ENCODE data around the gene VAC14. TPM values are rescaled to one million over a fixed set of nuclear protein-coding genes. Genes with fewer than 3 reads are reported as not detected.

VAC14 gene
- total and polyA plus RNA-seq, 5 donors from 2014 or later, result 27.0 to 38.8 (median 30.1) TPM

GRCh38 chr16:70805380-70805779 is 4.4 kb upstream of the VAC14 start:
- no peak for DNase-seq
- no peaks in the 10 kb centered on the region for H3K36me3 ChIP-seq (ENCODE audit: control insufficient read depth, insufficient read depth, low read length)
- no peak overlapping the region for H3K27ac ChIP-seq (ENCODE audit: insufficient read depth, low read length, poor library complexity, severe bottlenecking)
- no peak overlapping the region for H3K27ac Mint-ChIP-seq
- H3K27me3 Mint-ChIP-seq, result peaks cover 29% of the 10 kb centered on the region
- H3K36me3 Mint-ChIP-seq, result no peaks in the 10 kb centered on the region
- no peak overlapping the region for H3K4me3 Mint-ChIP-seq
- H3K9me3 ChIP-seq (ENCODE audit: control insufficient read depth in 2 of 2, low read length in 2 of 2), result no peaks in the 10 kb centered on the region
- no peak for ATAC-seq (ENCODE audit: low read depth in 2 of 2)
- peaks cover 1 to 13% (median 10%) of the 10 kb centered on the region in 4 donors for H3K4me1 Mint-ChIP-seq
- peaks cover 3% of the 10 kb centered on the region for H3K4me1 ChIP-seq (ENCODE audit: control insufficient read depth, insufficient read depth, low read length, poor library complexity, severe bottlenecking)
- H3K4me3 ChIP-seq (ENCODE audit: low read depth, low read length), result no peak overlapping the region
- H3K9me3 Mint-ChIP-seq, result peaks cover 0 to 5% (median 0%) of the 10 kb centered on the region in 7 donors
- peaks cover 15% of the 10 kb centered on the region for H3K27me3 ChIP-seq (ENCODE audit: control insufficient read depth, insufficient read depth, low read length)

DNA sequence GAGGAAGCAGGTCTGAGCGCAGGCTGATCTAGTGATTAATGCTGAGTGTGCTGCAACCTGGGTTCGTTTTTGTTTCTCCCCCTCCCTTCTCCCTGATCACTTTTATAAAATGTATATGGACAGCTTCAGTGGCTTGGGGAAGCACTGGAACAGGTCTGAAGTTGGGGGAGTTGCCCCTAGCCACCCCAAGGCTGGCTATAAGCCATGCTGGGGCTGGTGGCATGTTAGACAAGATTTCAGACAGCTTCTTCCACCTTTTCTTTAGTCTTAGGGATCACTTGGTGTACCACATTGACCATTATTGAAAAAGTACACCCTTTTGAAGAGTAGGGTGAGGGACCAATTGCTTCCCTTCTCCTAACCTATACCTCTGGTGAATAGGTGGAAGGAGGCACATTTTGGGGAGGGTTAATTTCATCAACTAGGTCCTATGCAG is 3.8 kb upstream of the VAC14 start:
- Mint-ChIP-seq H3K27me3 (peaks cover 29% of the 10 kb centered on the region), H3K4me1 (peaks cover 6 to 18% (median 13%) of the 10 kb centered on the region in 4 donors), H3K4me3 (no peak overlapping the region), H3K36me3 (no peaks in the 10 kb centered on the region), H3K9me3 (peaks cover 0 to 5% (median 0%) of the 10 kb centered on the region in 7 donors), H3K27ac (no peak overlapping the region)
- no peak for DNase-seq
- ATAC-seq (ENCODE audit: low read depth in 2 of 2), result no peak
- Histone ChIP-seq H3K36me3 (ENCODE audit: control insufficient read depth, insufficient read depth, low read length) (no peaks in the 10 kb centered on the region), H3K4me3 (ENCODE audit: low read depth, low read length) (no peak overlapping the region), H3K4me1 (ENCODE audit: control insufficient read depth, insufficient read depth, low read length, poor library complexity, severe bottlenecking) (peaks cover 9% of the 10 kb centered on the region), H3K9me3 (ENCODE audit: control insufficient read depth in 2 of 2, low read length in 2 of 2) (no peaks in the 10 kb centered on the region), H3K27ac (ENCODE audit: insufficient read depth, low read length, poor library complexity, severe bottlenecking) (no peak overlapping the region), H3K27me3 (ENCODE audit: control insufficient read depth, insufficient read depth, low read length) (peaks cover 12% of the 10 kb centered on the region)

DNA sequence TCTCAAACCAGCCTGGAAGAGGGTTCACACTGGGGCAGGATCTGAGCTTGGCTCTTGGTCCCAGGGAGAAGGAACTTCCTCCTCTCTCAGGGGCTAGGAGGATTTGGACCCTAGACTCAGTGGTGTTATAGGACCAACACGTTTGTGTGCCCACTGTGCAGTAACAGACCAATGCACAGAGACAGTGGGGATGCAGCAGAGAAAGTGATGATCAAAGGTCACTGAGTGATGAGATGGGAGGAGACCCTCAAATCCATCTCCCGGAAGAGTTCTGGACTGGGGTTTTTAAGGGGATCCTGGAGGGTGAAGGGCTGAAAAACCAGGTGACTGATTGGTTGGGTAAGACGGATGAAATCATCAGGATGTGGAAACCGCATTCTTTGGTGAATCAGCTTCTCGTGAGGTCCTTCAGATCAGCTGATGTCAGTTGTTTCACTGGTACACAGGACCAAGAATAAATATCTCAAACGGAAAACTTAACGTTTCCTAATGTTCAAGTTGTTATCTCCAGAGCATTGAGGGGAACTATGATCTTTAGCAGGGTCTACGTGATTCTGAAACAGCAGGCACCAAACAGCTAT is 3.3 kb upstream of the VAC14 start:
- H3K27me3 ChIP-seq (ENCODE audit: control insufficient read depth, insufficient read depth, low read length), result peaks cover 7% of the 10 kb centered on the region
- H3K27ac Mint-ChIP-seq, result no peak overlapping the region

DNA sequence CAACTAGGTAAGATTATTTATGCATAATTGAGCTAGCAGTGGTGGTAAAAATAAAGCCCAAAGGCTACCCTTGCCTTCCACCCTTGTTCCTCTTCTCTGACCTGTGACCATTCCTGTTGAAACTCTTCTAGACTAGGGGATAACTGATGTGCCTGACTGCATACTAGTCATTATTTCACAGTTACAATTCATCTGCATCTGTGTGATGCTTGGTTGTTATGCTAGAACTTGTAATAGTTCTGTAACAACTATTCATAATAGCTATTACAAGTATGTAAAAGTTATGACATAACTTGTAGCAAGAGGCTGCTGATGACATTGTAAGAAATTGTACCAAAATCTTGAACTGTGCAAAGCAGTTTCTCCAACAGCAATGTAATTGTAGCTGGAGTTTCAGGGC is 2.4 kb upstream of the VAC14 start:
- H3K4me3 ChIP-seq (ENCODE audit: low read depth, low read length), result no peak overlapping the region
- H3K4me1 Mint-ChIP-seq, result peaks cover 12 to 28% (median 20%) of the 10 kb centered on the region in 4 donors
- H3K36me3 ChIP-seq (ENCODE audit: control insufficient read depth, insufficient read depth, low read length), result peaks cover 9% of the 10 kb centered on the region
- peaks cover 0 to 5% (median 0%) of the 10 kb centered on the region in 7 donors for H3K9me3 Mint-ChIP-seq
- no peaks in the 10 kb centered on the region for H3K36me3 Mint-ChIP-seq
- H3K9me3 ChIP-seq (ENCODE audit: control insufficient read depth in 2 of 2, low read length in 2 of 2), result no peaks in the 10 kb centered on the region
- peaks cover 7% of the 10 kb centered on the region for H3K27me3 ChIP-seq (ENCODE audit: control insufficient read depth, insufficient read depth, low read length)
- no peak overlapping the region for H3K27ac Mint-ChIP-seq
- peaks cover 26% of the 10 kb centered on the region for H3K27me3 Mint-ChIP-seq
- DNase-seq, result no peak
- ATAC-seq (ENCODE audit: low read depth in 2 of 2), result no peak
- no peak overlapping the region for H3K27ac ChIP-seq (ENCODE audit: insufficient read depth, low read length, poor library complexity, severe bottlenecking)
- H3K4me1 ChIP-seq (ENCODE audit: control insufficient read depth, insufficient read depth, low read length, poor library complexity, severe bottlenecking), result peaks cover 17% of the 10 kb centered on the region
- H3K4me3 Mint-ChIP-seq, result peak overlapping the region in 1 of 4 donors; percentile 56

More for the DNA sequence above, 3.3 kb upstream of the VAC14 start:
- peaks cover 0 to 5% (median 0%) of the 10 kb centered on the region in 7 donors for H3K9me3 Mint-ChIP-seq
- H3K36me3 ChIP-seq (ENCODE audit: control insufficient read depth, insufficient read depth, low read length), result no peaks in the 10 kb centered on the region
- H3K27me3 Mint-ChIP-seq, result peaks cover 29% of the 10 kb centered on the region
- peaks cover 10 to 22% (median 16%) of the 10 kb centered on the region in 4 donors for H3K4me1 Mint-ChIP-seq
- peak in 1 of 3 donors; percentile 14 for DNase-seq
- H3K4me1 ChIP-seq (ENCODE audit: control insufficient read depth, insufficient read depth, low read length, poor library complexity, severe bottlenecking), result peaks cover 14% of the 10 kb centered on the region
- H3K4me3 ChIP-seq (ENCODE audit: low read depth, low read length), result no peak overlapping the region
- no peaks in the 10 kb centered on the region for H3K9me3 ChIP-seq (ENCODE audit: control insufficient read depth in 2 of 2, low read length in 2 of 2)
- H3K36me3 Mint-ChIP-seq, result no peaks in the 10 kb centered on the region
- H3K27ac ChIP-seq (ENCODE audit: insufficient read depth, low read length, poor library complexity, severe bottlenecking), result no peak overlapping the region
- H3K4me3 Mint-ChIP-seq, result no peak overlapping the region
- ATAC-seq (ENCODE audit: low read depth in 2 of 2), result no peak

- Histone ChIP-seq H3K4me3 (ENCODE audit: low read depth, low read length) (peak overlapping the region; percentile 68), H3K27ac (ENCODE audit: insufficient read depth, low read length, poor library complexity, severe bottlenecking) (no peak overlapping the region), H3K4me1 (ENCODE audit: control insufficient read depth, insufficient read depth, low read length, poor library complexity, severe bottlenecking) (peaks cover 22% of the 10 kb centered on the region), H3K9me3 (ENCODE audit: control insufficient read depth in 2 of 2, low read length in 2 of 2) (no peaks in the 10 kb centered on the region), H3K36me3 (ENCODE audit: control insufficient read depth, insufficient read depth, low read length) (peaks cover 17% of the 10 kb centered on the region), H3K27me3 (ENCODE audit: control insufficient read depth, insufficient read depth, low read length) (peaks cover 5% of the 10 kb centered on the region)
- H3K4me1 Mint-ChIP-seq, result peaks cover 12 to 39% (median 30%) of the 10 kb centered on the region in 4 donors
- DNase-seq (no peak), ATAC-seq (ENCODE audit: low read depth in 2 of 2) (no peak)
- H3K4me3 Mint-ChIP-seq, result peak overlapping the region; percentile 94 to 97 (median 96)
- peaks cover 0 to 5% (median 0%) of the 10 kb centered on the region in 7 donors for H3K9me3 Mint-ChIP-seq
- H3K27ac Mint-ChIP-seq, result peak overlapping the region in 2 of 3 donors; percentile 90 to 96
- peaks cover 5% of the 10 kb centered on the region for H3K36me3 Mint-ChIP-seq
- peaks cover 18% of the 10 kb centered on the region for H3K27me3 Mint-ChIP-seq
Measured at GRCh38 chr16:70801611-70802010, 653 bp upstream of the VAC14 start.

- Histone ChIP-seq H3K27ac (ENCODE audit: insufficient read depth, low read length, poor library complexity, severe bottlenecking) (peak overlapping the region; percentile 82), H3K27me3 (ENCODE audit: control insufficient read depth, insufficient read depth, low read length) (peaks cover 3% of the 10 kb centered on the region), H3K9me3 (ENCODE audit: control insufficient read depth in 2 of 2, low read length in 2 of 2) (no peaks in the 10 kb centered on the region), H3K4me3 (ENCODE audit: low read depth, low read length) (peak overlapping the region; percentile 92), H3K4me1 (ENCODE audit: control insufficient read depth, insufficient read depth, low read length, poor library complexity, severe bottlenecking) (peaks cover 22% of the 10 kb centered on the region), H3K36me3 (ENCODE audit: control insufficient read depth, insufficient read depth, low read length) (peaks cover 17% of the 10 kb centered on the region)
- DNase-seq, result peak in 1 of 3 donors; percentile 24
- ATAC-seq (ENCODE audit: low read depth in 2 of 2), result no peak
- H3K36me3 Mint-ChIP-seq, result peaks cover 5% of the 10 kb centered on the region
- H3K27me3 Mint-ChIP-seq, result peaks cover 12% of the 10 kb centered on the region
- peak overlapping the region; percentile 90 to 96 (median 92) for H3K27ac Mint-ChIP-seq
- H3K4me1 Mint-ChIP-seq, result peaks cover 12 to 42% (median 31%) of the 10 kb centered on the region in 4 donors
- peak overlapping the region; percentile 94 to 97 (median 96) for H3K4me3 Mint-ChIP-seq
- peaks cover 0 to 5% (median 0%) of the 10 kb centered on the region in 7 donors for H3K9me3 Mint-ChIP-seq
Measured at GRCh38 chr16:70800311-70800710, 647 bp downstream of the VAC14 start.

GRCh38 chr16:70796301-70796700 is 4.7 kb downstream of the VAC14 start:
- H3K27ac Mint-ChIP-seq, result no peak overlapping the region
- Histone ChIP-seq H3K27me3 (ENCODE audit: control insufficient read depth, insufficient read depth, low read length) (no peaks in the 10 kb centered on the region), H3K4me3 (ENCODE audit: low read depth, low read length) (no peak overlapping the region), H3K27ac (ENCODE audit: insufficient read depth, low read length, poor library complexity, severe bottlenecking) (no peak overlapping the region), H3K36me3 (ENCODE audit: control insufficient read depth, insufficient read depth, low read length) (peaks cover 17% of the 10 kb centered on the region), H3K4me1 (ENCODE audit: control insufficient read depth, insufficient read depth, low read length, poor library complexity, severe bottlenecking) (peaks cover 22% of the 10 kb centered on the region), H3K9me3 (ENCODE audit: control insufficient read depth in 2 of 2, low read length in 2 of 2) (no peaks in the 10 kb centered on the region)
- H3K36me3 Mint-ChIP-seq, result peaks cover 5% of the 10 kb centered on the region
- H3K4me1 Mint-ChIP-seq, result peaks cover 8 to 50% (median 38%) of the 10 kb centered on the region in 4 donors
- DNase-seq (no peak), ATAC-seq (ENCODE audit: low read depth in 2 of 2) (no peak)
- H3K9me3 Mint-ChIP-seq, result no peaks in the 10 kb centered on the region
- peak overlapping the region in 1 of 4 donors; percentile 14 for H3K4me3 Mint-ChIP-seq
- H3K27me3 Mint-ChIP-seq, result no peaks in the 10 kb centered on the region
